Uterus (tissue), 4 donors: ENCODE measurements around the gene PALD1. TPM values are rescaled to one million over a fixed set of nuclear protein-coding genes. Genes with fewer than 3 reads are reported as not detected.

Experiments used
- DNase-seq, 2 donors: peaks; one replicate each; pipeline ENCODE4 v3.0.0-alpha.2; 2019 to 2020
- H3K27ac ChIP-seq, 2 donors: fragments of 200-600 bp; sonication (generic); 1 replicate in 1 of 2; 2 replicates in 1 of 2; pipeline ENCODE4 v1.5.1; 2016 to 2018
- H3K27me3 ChIP-seq, 2 donors: fragments of 200-600 bp; sonication (generic); one replicate each; pipeline ENCODE4 v1.5.1; 2018 to 2019; ENCODE audit warnings: control low read depth in 1 of 2
- H3K36me3 ChIP-seq, 2 donors: fragments of 200-600 bp; sonication (generic); one replicate each; pipeline ENCODE4 v1.5.1; 2019; ENCODE audit warnings: control low read depth in 1 of 2
- H3K4me1 ChIP-seq, 2 donors: fragments of 200-600 bp; sonication (generic); one replicate each; pipeline ENCODE4 v1.5.1; 2018 to 2019; ENCODE audit warnings: control low read depth in 1 of 2
- H3K4me3 ChIP-seq, 2 donors: fragments of 200-600 bp; sonication (generic); 1 replicate in 1 of 2; 2 replicates in 1 of 2; pipeline ENCODE4 v1.5.1; 2018 to 2019; ENCODE audit warnings: mild to moderate bottlenecking in 1 of 2
- H3K9me3 ChIP-seq, 2 donors: fragments of 200-600 bp; sonication (generic); one replicate each; pipeline ENCODE4 v1.5.1; 2019; ENCODE audit warnings: control low read depth in 1 of 2
- CTCF ChIP-seq, 4 experiments: fragments of 200-600 bp in 2 of 4; fragments of 450-650 bp in 2 of 4; sonication (generic) in 2 of 4; IDR thresholded peaks; one replicate each; pipeline ENCODE4 v1.5.1; 2016 to 2019; ENCODE audit warnings: antibody characterized with exemption in 4 of 4, mild to moderate bottlenecking in 2 of 4, moderate library complexity in 1 of 4
- POLR2A ChIP-seq, 2 donors: fragments of 450-650 bp; IDR thresholded peaks; one replicate each; pipeline ENCODE4 v1.6.1; 2016; ENCODE audit warnings: antibody characterized with exemption in 2 of 2, mild to moderate bottlenecking in 1 of 2, moderate library complexity in 1 of 2
- intact Hi-C: fragments of 100-400 bp; cut with DNase I; formaldehyde crosslinking; loops from one replicate; pipeline ENCODE4 v1.15.1; 2023; ENCODE audit warnings: low total_unique reads
- total RNA-seq, 4 donors: library from RNA; depleted of rRNA in 3 of 4; stranded (reverse); fragments of >200 nt in 3 of 4; gene quantifications; one replicate each; pipeline versions ENCODE4 v1.1.0 to v1.2.4, GENCODE V29; 2014 to 2023
- donor health status: DM: yes; HTN: yes; CAD: no.

The PALD1 gene
- total RNA-seq, 4 donors from 2014 or later: 1.8 to 21.6 (median 10.3) TPM

DNA sequence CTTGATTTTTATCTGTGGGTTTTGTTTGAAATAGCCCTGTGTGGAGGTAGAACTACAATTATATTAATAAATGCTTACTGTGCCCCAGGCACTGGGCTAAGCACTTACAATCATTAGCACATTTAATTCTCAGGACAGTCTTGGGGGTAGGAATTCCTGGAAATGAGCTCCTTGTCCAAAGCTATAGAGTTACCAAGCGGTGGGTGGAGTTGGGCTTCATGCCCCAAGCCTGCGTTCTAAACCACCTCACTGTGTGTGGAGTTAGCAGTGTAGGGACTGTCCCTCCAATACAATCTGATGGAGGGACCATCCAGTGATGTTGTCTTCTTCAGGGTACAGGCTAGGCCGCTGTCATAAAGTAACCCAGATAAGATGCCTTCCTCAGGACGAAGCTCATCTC, 49.7 kb downstream of the PALD1 start:
- intact Hi-C loops: no loop called here

GRCh38 chr10:70528741-70529362, 50.3 kb downstream of the PALD1 start:
- no peaks in the 10 kb centered on the region for H3K36me3 ChIP-seq
- H3K4me1 ChIP-seq: no peaks in the 10 kb centered on the region
- no peak overlapping the region for H3K4me3 ChIP-seq
- intact Hi-C loops: no loop called here
- H3K9me3 ChIP-seq: no peaks in the 10 kb centered on the region
- TF ChIP-seq CTCF (IDR thresholded peaks at IDR 0.05): no peak
- no peak for TF ChIP-seq POLR2A (IDR thresholded peaks at IDR 0.05)
- no peaks in the 10 kb centered on the region for H3K27me3 ChIP-seq
- no peak overlapping the region for H3K27ac ChIP-seq
- DNase-seq: no peak

More for the DNA sequence above, 49.7 kb downstream of the PALD1 start:
- Histone ChIP-seq H3K4me1 (no peaks in the 10 kb centered on the region), H3K27me3 (no peaks in the 10 kb centered on the region), H3K4me3 (no peak overlapping the region), H3K9me3 (no peaks in the 10 kb centered on the region), H3K27ac (no peak overlapping the region), H3K36me3 (no peaks in the 10 kb centered on the region)
- no peak for DNase-seq
- TF ChIP-seq CTCF (IDR thresholded peaks at IDR 0.05) (no peak), POLR2A (IDR thresholded peaks at IDR 0.05) (no peak)

GRCh38 chr10:70529848-70530247, 51.3 kb downstream of the PALD1 start:
- TF ChIP-seq CTCF (IDR thresholded peaks at IDR 0.05) (no peak), POLR2A (IDR thresholded peaks at IDR 0.05) (no peak)
- no peaks in the 10 kb centered on the region for H3K36me3 ChIP-seq
- no peaks in the 10 kb centered on the region for H3K9me3 ChIP-seq
- no peak for DNase-seq
- H3K27ac ChIP-seq: no peak overlapping the region
- intact Hi-C loops: no loop called here
- H3K4me1 ChIP-seq: no peaks in the 10 kb centered on the region
- no peaks in the 10 kb centered on the region for H3K27me3 ChIP-seq
- no peak overlapping the region for H3K4me3 ChIP-seq

DNA sequence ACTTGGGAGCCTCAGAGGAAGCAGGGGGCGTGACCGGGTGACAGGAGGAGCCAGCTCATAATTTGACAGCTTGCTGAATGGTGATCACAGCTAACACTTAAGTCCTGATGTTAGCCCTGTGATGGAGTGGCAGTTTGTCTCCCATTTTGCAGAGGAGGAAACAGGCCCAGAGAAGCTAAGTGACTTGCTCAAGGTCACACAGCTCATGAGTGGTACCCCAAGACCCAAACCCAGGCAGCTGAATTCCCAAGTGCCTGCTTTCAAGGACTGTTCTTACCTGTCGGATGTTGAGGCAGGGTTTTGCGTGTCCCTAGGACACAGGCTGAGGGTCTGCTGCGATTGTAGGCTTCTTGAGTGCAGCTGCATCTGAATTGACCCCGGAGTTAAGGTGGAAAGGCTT, 51.7 kb downstream of the PALD1 start:
- H3K27me3 ChIP-seq: no peaks in the 10 kb centered on the region
- no peak overlapping the region for H3K27ac ChIP-seq
- H3K4me3 ChIP-seq: no peak overlapping the region
- intact Hi-C loops: no loop called here
- DNase-seq: no peak
- H3K9me3 ChIP-seq: no peaks in the 10 kb centered on the region
- H3K36me3 ChIP-seq: no peaks in the 10 kb centered on the region
- H3K4me1 ChIP-seq: no peaks in the 10 kb centered on the region
- no peak for TF ChIP-seq CTCF (IDR thresholded peaks at IDR 0.05)
- no peak for TF ChIP-seq POLR2A (IDR thresholded peaks at IDR 0.05)

DNA sequence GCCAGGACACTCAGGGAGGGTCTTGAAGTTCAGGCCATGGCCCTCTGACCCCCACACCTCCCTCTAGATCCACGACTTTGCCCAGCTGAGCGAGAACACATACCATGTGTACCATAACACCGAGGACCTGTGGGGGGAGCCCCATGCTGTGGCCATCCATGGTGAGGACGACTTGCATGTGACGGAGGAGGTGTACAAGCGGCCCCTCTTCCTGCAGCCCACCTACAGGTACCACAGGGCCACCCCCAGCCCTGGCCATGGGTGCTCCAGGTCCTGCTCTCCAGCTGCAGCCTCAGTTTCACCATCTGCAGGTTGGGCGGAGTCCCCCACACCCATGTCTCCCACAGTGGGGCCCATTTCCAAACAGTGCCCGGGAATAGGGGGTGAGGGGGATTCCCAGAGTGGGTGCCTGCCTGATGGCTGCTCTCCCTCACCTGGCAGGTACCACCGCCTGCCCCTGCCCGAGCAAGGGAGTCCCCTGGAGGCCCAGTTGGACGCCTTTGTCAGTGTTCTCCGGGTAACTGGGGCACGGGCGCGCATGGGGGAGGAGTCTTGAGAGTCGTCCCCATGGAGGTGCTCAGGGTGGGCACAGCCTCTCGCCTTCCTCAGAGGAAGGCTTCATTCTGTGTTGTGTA, 54.1 kb downstream of the PALD1 start:
- no peak for TF ChIP-seq CTCF (IDR thresholded peaks at IDR 0.05)
- no peak for TF ChIP-seq POLR2A (IDR thresholded peaks at IDR 0.05)
- Histone ChIP-seq H3K27ac (no peak overlapping the region), H3K27me3 (no peaks in the 10 kb centered on the region), H3K36me3 (no peaks in the 10 kb centered on the region), H3K4me1 (no peaks in the 10 kb centered on the region), H3K9me3 (no peaks in the 10 kb centered on the region), H3K4me3 (no peak overlapping the region)
- intact Hi-C loops: no loop called here
- DNase-seq: no peak
